GM21360 (cell line): Measurements from ENCODE around the gene FBXW7.

Experiments used
- ATAC-seq: cut with Tn5 transposase; IDR thresholded peaks from one replicate; pipeline ENCODE4 v1.9.1; 2021; ENCODE audit warnings: mild to moderate bottlenecking, moderate library complexity; ENCODE audit not compliant: unreplicated experiment

FBXW7 gene

GRCh38 chr4:152296386-152296785 is 239.5 kb downstream of the FBXW7 start:
- no peak for ATAC-seq

GRCh38 chr4:152294765-152295164 is 241.1 kb downstream of the FBXW7 start:
- no peak for ATAC-seq

- no peak for ATAC-seq
These were observed 241.6 kb downstream of the FBXW7 start for GRCh38 chr4:152294331-152294730.

GRCh38 chr4:152293527-152293926 is 242.4 kb downstream of the FBXW7 start:
- no peak for ATAC-seq

- ATAC-seq = no peak
These were observed 245.4 kb downstream of the FBXW7 start for GRCh38 chr4:152290366-152290921.

- ATAC-seq = no peak
These were observed 246.0 kb downstream of the FBXW7 start for GRCh38 chr4:152289941-152290340.

GRCh38 chr4:152289541-152289940 is 246.4 kb downstream of the FBXW7 start:
- no peak for ATAC-seq

- no peak for ATAC-seq
These were observed 252.0 kb downstream of the FBXW7 start for GRCh38 chr4:152283801-152284470.

- ATAC-seq = no peak
These were observed 254.1 kb downstream of the FBXW7 start for GRCh38 chr4:152281822-152282221.

GRCh38 chr4:152281211-152281610 is 254.7 kb downstream of the FBXW7 start:
- ATAC-seq = no peak

GRCh38 chr4:152279234-152279566 is 256.7 kb downstream of the FBXW7 start:
- no peak for ATAC-seq

GRCh38 chr4:152278505-152279233 is 257.2 kb downstream of the FBXW7 start:
- no peak for ATAC-seq

GRCh38 chr4:152278172-152278504 is 257.8 kb downstream of the FBXW7 start:
- no peak for ATAC-seq

- ATAC-seq = no peak
These were observed 258.6 kb downstream of the FBXW7 start for GRCh38 chr4:152277333-152277732.

GRCh38 chr4:152273343-152273742 is 262.5 kb downstream of the FBXW7 start:
- no peak for ATAC-seq
